ENCODE data around the gene KCNQ1OT1.

KCNQ1OT1 gene

GRCh38 chr11:2590965-2591754, 108.6 kb downstream of the KCNQ1OT1 start:
- DNase-seq: no peak

- DNase-seq: no peak
Measured at GRCh38 chr11:2590131-2590964, 109.4 kb downstream of the KCNQ1OT1 start.

GRCh38 chr11:2589538-2589934, 110.3 kb downstream of the KCNQ1OT1 start:
- no peak for DNase-seq

- DNase-seq: no peak
Measured at GRCh38 chr11:2588809-2589537, 110.8 kb downstream of the KCNQ1OT1 start.

GRCh38 chr11:2587976-2588748, 111.6 kb downstream of the KCNQ1OT1 start:
- no peak for DNase-seq

- DNase-seq: no peak
Measured at GRCh38 chr11:2587132-2587930, 112.5 kb downstream of the KCNQ1OT1 start.

GRCh38 chr11:2586793-2587131, 113.0 kb downstream of the KCNQ1OT1 start:
- DNase-seq: no peak

- DNase-seq: no peak
Measured at GRCh38 chr11:2586087-2586792, 113.6 kb downstream of the KCNQ1OT1 start.

- DNase-seq: no peak
Measured at GRCh38 chr11:2585566-2586086, 114.2 kb downstream of the KCNQ1OT1 start.

GRCh38 chr11:2584812-2585565, 114.8 kb downstream of the KCNQ1OT1 start:
- no peak for DNase-seq

GRCh38 chr11:2584434-2584811, 115.4 kb downstream of the KCNQ1OT1 start:
- DNase-seq: no peak

- no peak for DNase-seq
Measured at GRCh38 chr11:2583605-2583958, 116.2 kb downstream of the KCNQ1OT1 start.

GRCh38 chr11:2582946-2583604, 116.7 kb downstream of the KCNQ1OT1 start:
- no peak for DNase-seq

- no peak for DNase-seq
Measured at GRCh38 chr11:2582351-2582945, 117.3 kb downstream of the KCNQ1OT1 start.

- no peak for DNase-seq
Measured at GRCh38 chr11:2581931-2582350, 117.9 kb downstream of the KCNQ1OT1 start.

- no peak for DNase-seq
Measured at GRCh38 chr11:2581151-2581930, 118.5 kb downstream of the KCNQ1OT1 start.

GRCh38 chr11:2580571-2581001, 119.2 kb downstream of the KCNQ1OT1 start:
- DNase-seq: no peak

GRCh38 chr11:2580061-2580421, 119.8 kb downstream of the KCNQ1OT1 start:
- DNase-seq: no peak
